CD4-positive, alpha-beta T cell treated with Interleukin-10 for 1 hour (primary cell): ENCODE results near the gene RASSF5.

ENCODE experiments used
- DNase-seq: peaks from one replicate; pipeline ENCODE4 v3.0.0-alpha.2; 2020

Gene RASSF5

DNA sequence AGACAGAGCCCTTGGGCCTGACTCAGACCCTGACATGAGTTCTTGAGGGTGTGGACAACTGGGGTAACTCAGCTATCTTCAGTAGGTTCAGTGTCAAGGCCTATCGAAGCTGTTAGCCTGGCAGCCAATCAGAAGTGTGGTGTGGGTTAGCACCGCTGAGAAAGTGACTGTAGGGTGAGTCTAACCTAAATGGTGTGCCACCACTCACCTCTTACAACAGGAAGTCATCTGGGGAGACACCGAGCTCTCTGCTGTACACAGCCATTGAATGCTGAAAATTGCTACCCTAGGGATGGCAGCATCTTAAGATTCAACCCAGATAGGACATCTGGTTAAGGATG is 44.6 kb downstream of the RASSF5 start:
- peak; percentile 90 for DNase-seq

DNA sequence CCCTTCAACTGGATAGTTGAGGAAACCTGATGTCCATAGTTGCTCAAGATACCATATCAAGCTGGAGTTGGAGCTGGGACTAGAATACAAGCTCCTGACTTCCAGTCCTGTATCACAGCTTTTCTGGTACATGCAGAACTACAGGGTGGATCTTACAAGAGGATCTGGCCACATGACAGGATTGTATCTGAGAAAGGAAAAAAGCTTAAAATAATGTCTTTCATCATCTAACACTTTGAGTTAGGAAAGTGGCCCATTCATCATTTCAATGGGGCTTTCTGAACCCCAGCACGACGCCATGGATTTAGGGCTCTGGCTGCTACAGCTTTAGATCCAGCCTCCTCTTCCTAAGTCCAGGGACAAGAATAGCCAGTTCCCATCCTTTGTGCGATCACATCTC is 46.9 kb downstream of the RASSF5 start:
- DNase-seq, result no peak

DNA sequence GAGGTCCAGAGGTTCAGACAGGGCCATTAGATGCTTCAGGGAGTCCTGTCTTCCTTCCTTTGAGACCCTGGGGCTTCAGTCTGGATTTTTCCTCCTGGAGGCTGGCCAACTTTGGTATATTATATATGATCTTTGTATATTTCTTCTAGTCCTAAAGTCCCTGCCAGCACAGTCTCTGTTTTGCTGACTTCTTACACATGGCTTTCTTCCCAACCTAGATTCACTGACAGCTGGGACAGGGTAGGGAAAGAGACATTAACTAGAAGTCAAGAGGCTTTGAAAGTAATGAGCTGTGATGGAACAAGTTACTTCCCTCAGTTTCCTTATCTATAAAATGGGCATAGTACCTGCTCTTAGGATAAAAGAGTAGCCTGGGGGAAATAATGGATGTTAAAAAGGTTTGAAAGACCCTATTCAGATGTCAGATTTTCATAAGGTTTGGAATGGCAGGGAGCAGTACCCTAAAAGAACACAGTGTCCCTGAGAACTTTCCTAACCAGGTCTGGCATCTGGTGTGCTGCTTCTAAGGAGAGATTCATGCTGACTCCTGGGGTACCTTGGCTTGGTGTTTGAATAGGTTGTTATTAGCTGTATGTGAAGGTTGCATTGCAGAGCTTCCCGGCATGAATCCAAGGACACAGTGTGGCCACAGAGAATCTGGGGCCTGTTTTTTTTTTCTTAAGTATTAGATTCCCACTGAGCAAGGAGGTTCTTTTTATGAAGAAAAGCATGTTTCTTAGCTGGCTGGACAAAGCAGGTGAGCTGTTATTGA is 47.6 kb downstream of the RASSF5 start:
- DNase-seq, result no peak

DNA sequence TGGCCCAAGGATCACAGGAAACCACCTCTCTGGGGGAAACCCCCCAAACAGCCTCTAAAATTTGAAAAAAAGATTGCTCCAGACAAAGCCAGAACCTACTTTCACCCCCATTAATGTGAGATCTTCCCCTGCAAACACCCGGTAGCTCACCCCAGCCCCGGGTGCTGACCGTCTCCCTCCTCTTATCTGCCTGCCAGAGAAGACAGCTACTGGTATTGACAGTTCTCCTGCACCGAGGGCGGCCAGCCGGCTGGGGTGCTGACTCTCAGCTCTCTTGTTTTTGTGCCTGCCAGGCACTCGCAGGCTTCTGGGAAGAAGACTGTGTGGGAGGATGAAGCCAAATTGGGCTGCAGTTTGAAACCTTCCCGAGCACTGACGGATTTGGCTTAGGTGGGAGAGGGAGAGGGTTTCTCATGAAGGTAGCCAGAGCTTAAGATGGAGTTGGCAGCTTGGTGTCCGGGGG is 48.2 kb downstream of the RASSF5 start:
- DNase-seq, result peak; percentile 62

DNA sequence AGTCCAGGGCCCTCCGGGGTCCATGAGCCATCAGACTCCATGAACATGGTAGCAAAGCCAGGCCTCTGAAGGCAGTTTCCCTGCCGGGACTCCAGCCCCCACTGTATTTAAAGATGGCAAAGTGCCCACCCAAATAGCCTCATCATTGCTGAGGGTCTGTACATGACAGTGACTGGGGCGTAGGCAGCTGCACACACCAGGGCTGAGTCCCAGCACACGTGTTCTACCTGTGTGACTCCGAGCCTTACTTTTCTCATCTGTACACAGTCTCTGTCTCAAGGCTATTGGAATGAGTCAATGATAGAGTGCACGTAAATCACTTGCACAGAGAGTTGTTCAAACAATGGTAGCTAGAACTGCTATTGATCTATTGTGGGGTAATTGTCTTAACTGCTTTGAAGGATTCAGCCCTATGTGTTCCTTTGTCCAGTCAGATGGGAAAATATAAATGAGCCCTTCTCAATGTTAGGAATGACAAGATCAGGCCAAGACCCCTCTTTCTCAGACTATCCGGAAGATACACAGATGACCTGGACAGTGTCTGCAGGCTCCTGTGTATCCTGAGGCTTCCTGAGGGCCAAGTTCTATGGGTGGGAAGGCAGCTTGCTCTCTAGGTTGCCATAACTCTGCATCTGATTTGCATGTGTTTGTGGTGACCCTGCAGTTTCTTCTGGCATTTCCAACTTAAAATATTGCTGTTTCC is 48.9 kb downstream of the RASSF5 start:
- DNase-seq, result no peak

DNA sequence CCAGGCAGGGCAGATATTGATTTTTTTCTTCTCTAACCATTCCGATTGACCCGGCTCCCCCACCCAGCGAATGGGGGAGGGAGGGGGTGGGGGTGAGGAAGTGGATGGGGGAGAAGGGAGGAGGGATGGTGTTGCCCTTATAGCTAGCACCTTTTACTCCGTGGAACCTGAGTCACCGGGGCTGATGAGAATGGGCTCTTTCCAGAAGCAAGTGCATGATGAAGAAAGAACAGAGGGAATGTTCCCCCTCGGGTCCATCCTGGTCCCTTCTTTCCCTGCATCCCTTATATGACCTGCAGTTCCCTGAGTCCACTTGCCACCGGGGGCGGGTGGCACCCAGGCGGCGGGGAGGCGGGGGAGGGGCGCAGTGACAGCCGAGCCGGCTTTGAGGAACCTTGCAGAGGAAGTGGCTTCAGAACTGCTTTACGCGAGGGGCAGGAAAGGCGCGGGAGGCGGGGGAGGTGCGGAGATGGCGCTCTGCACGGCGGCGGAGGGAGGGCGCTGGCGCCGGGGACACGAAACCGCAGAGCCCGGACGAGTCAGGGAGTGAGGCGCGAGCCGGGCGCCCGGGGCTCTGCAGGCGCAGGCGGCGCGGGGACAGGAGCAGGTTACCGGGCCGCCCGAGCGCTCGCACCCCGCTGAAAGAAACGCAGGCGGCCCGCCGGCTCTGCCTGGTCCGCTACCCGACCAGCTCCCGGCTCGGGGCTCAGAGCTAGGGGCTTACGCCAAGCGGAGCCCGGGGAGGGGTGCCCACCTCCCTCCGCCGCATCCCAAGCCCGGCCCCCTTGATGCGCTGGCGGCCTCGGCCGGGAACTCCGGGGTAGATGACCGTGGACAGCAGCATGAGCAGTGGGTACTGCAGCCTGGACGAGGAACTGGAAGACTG is 49.7 kb downstream of the RASSF5 start:
- DNase-seq, result peak; percentile 88

DNA sequence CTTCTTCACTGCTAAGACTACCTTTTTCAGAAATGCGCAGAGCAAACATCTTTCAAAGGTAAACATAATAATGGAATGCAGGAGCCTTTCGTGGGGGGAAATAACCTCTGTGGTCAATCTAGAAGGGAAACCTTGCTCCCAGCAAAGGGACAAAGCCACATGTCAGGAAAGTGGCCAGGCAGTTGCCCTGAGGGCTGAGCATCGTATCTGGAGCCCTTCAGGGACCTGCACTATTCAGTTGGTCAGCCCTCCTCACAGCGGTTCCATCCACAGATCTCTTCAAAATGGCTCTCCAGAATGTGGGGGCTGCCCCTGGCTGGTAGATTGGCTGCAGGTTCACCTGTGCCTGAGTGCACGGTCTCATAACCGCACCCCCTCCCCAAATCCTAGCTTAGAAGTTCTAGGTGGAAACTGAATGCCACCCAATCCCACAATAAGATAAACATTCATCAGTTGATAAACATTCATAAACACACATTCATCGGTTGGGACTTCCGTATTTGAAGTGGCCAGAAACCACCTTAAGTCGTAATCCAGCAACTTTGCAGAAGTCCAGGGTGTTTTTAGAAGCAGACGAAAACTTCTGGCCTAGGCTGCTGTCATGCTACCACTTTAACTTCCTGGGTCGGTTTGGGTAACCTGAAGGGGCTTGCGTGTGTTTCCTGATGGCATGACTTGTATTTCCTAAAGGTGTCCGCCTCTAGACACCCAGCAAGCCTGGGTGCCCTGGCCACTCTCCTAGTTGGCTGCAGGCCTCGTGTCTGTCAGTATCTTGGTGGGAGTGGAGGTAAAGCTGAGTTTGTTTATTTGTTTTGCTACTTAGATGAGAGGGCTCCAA is 50.5 kb downstream of the RASSF5 start:
- peak; percentile 53 for DNase-seq

DNA sequence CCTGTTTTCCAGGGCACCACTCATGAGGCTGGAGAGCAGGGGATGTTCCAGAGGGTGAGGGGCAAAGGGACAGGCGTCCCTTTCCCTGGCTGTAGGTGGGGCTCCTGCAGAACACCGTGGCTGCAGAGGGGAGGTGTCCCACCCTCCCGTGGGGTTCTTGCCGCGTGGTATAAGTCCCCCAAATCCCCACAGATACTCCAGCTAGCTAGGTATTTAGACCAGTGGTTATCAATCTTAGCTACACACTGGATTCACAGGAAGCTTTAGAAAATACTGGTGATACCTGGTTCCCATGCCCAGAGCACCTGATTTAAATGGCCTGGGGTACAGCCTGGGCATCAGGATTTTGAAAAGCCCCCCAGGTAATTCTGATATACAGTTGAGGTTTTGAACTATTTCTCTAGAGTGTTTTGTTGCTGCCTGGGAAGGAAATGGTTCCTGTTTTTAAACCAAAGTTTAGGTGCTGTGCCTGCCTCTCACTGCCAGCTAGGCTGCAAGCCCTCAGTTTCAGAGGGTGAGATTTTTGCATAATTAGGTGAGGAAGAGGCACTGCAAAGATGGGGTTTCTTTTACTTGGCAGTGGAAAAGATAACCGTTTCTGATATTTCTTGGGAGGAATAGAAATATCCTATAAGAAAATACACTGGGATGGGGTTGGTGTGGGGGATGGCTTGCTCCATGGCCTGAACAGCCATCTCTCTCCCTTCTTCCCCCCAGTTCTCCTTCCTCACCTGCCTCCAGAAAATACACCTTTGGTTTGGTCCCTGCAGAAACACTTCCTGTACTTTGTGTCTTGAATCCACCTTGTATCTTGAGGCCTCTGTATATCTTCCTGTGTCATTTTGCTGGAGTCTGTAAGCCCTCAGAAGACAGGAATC is 51.7 kb downstream of the RASSF5 start:
- DNase-seq, result no peak

DNA sequence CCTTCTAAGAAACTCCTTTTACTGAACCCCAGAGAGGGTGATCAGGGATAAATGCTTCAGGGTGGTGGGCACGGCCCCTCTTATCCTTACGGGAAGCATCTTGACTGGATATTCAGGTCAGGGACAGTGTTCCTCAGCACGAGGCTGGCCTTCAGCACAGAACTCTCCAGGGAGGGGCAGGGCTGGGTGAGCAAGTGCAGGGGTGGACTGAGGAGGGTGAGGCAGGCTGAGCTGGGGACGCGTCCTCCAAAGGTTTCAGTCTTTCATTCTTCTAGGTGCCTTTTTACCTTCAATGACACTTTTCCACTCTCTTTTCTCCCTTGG is 52.3 kb downstream of the RASSF5 start:
- DNase-seq, result no peak

DNA sequence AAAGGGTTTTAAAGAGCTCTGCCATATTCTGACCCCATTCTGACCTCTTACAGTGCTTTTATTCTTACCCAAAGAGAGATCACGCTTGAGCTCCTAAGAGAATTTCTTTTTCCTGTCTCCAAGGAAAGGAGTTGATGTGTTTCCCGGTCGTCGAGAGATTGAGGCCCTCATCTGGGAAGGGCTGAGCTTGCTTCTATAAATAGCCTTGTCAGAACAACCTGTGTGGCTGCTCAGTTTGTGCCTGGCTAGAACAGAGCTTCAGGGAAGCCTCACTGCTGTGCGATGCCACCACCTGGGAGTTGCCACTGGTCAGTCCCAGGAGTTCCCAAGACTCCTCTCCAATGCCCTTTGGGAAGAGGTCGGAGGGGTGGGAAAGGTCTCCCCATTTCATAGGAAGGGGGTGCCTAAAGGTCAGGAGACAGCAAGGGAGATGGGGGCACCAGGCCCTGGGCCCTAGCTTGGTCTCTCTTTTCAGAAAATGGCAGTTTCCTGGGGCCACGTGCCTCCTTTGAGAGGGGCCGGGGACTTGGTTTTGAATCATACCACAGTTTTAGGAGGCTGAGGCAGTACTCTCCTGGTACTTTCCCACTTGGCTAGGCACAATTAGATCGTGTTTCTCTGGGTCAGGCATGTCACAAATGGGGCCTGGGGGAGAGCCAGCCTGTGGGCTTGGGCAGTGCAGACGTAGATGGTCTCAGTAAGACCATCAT is 52.8 kb downstream of the RASSF5 start:
- DNase-seq, result no peak

DNA sequence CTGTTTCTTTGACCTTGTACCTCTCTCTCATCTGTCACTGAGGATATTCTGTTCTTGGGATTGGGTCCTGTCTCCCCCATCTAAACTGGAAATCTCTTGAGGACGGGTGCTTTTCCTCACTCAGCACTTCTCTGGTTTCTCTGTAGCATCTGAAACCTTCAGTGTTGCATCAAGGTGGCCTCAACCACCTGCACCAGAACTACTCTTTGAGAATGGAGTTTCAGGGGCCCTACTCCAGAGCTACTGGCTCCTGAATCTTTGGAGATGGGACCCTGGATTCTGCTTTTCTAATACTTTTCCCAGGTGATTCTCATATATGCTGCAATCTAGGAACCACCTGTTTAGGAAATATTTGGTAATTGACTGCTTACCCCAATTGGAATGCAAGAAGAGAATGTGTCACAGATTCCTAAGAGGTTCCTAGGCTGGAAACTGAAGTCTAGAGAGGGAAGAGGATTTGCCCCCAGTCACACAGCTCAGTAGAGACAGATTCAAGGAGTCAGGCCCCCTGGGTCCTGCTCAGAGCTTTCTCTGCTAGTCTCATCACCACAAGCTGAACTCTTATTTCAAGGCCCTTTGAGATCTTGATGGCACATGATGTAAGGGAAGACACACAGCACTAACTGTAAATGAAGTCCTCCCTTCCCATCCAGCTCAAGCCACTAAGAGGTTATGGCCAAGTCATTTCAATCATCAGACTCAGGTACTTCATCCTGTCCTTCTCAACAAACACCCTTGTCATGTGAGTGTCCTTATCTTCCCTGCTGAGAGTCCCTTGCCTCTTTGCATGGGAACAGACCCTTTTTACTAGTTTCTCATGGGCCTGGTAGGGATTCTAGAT is 56.3 kb downstream of the RASSF5 start:
- DNase-seq, result no peak

DNA sequence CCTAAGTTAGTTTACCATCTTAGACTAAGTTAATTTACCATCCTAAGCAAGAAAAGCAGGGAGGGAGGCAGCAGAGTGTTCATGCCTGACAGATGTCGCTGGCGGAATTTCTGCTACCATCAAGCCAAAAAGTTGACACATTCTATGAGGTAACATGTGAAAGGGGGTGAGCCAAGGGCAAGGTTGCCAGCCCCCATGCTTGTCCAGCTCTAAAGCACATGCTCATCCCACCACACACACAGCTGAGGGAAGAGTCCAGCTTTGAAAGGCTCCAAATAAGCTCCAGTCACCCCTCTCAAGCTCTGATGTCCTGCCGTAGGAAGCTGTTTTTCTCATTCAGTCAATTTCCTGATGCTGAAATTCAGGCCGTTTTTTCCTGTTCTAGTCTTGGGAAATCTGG is 58.7 kb downstream of the RASSF5 start:
- no peak for DNase-seq

DNA sequence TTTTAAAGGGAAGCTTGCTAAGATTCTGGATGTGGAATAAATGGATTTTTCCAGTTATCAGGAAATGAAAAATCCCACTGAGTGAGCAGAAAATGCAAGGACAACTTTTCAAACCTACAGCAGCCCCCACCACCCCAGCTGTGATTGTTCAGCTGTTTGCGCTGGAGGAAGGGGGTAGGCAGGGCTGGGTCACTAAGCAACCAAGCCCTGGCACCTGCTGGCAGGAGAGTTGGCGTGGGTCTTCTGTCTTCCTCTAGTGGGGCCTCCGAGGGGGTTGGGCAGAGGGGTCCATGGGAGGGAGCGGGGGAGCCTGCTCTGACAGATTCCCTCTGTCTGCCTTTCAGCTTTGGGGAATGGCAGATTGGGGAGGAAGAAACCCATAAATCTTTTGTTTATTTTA is 59.7 kb downstream of the RASSF5 start:
- DNase-seq, result no peak

DNA sequence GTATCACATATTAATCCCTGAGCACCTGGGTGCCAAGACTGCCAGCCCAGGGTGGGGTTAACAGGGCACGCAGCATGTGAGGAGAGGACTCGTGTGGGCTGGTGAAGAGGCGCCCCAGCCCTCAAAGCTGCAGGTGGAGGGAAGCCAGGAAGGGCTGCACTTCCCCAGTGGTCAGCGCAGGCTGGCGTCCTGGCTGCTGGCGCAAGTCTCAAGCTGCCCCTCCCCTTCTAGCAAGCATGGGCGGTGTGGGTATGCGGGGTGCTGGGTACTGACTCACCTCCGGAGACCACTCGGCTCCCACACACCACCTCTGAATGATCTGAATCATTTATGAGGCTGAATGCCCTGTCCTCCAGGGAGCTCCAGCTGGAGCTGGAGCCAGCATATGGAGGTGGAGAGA is 60.9 kb downstream of the RASSF5 start:
- no peak for DNase-seq

DNA sequence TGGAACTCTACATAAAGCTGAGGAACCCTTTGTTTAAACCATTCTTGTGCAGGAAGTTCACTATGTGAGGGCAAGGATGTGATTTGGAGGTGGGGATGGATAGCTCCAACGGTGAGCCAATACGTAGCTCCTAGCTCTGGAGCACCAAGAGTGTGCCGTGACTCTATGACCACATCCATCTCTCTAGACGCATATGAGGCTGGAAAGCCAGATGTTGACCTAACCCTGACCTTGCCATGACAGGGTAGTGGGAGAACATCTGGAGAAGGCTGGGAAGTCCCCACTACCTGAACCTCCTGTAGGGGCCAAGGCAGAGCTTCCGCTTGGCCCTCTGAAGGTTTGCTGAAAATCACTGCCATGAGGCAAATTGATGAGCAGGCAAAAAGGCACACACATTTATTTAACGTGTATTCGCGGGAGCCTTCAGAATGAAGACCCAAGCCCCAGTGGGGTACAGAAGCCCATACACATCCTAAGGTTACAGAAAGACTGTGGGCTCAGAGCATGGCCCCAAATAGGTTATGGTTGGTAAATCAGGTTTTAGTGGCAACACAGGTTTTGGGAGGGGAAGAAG is 61.5 kb downstream of the RASSF5 start:
- DNase-seq, result no peak

DNA sequence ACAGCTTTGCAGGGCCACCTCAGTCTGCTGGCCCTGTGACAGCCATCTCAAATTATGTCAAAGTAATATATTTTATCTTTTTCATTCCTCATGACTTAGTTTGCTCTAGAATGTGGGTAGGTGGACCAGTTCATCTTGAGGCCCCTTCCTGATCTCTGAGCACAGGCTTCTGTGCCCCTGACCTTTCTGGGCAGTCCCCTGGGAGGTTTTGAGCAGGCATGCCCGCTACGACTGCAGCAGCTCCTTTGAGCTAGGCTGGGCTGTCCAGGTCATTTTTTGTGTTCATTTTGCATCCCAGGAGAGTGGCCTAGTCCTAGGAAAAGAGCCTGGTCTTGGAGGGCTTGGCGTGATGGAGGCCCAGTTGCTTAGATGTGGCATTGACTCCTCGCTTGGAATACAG is 62.2 kb downstream of the RASSF5 start:
- DNase-seq, result no peak

DNA sequence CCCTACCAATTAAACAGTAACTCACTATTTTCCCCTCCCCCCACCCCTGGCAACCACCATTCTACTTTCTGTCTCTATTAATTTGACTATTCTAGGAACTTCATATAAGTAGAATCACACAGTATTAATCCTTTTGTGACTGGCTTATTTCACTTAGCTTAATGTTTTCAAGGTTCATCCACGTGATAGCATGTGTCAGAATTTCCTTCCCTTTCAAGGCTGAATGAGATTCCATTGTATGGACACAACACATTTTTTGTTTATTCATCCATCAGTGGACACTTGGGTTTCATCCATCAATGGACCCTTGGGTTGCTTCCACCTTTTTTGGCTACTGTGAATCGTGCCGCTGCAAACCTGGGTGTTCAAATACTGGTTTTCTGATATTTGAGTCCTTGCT is 63.2 kb downstream of the RASSF5 start:
- no peak for DNase-seq

DNA sequence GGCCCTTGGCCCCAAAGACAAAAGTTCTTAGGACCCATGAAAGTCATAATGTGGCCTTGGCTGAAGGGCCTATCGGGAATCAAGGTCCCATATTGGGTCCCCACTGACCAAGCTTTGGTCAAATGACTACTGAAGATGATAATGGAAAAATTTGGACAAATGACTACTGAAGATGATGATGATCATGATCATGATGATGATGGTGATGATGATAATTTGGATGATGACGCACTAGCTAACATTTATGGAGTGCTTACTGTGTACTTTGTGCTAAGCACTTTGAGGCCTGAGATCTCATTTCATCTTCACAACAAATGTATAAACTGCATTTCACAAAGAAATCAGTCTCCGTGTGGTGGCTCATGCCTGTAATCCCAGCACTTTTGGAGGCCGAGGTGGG is 65.5 kb downstream of the RASSF5 start:
- DNase-seq, result no peak

DNA sequence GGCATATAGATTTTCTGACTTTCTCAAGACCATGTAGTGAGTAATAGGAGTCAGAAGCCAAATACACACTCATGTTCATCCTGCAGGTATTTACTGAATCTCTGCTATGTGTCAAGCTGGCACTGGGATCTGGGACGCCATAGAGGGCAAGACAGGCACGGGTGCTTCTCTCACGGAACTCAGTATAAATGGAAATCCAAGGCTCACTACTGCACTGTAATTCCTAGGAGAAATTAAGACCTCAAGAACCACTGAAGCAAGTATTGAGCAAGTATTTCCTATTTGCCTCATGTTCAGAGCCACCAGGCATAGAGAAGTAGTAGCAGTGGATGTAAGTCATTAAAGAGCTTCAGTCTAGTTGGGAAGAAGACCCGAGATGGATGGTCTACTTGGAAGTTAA is 66.0 kb downstream of the RASSF5 start:
- DNase-seq, result no peak

DNA sequence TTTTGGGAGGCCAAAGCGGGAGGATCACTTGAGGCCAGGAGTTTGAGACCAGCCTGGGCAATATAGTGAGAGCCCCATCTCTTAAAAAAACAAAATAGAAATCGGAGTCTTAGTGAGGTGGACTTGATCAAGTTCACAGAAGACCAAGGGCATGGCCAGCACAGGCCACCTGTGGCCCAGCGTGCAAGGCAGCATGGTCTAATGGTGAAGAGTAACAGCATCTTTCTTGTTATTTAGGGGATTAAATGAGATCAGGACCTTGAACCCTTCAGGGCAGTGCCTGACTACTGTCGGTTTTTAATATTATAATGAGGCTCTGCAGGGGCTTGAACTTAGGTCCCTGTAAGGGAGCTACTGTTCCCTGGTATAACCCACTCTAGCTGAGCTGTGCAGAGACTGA is 66.4 kb downstream of the RASSF5 start:
- no peak for DNase-seq
